ENCODE measurements around the gene R3HDM2. TPM values are rescaled to one million over a fixed set of nuclear protein-coding genes. Genes with fewer than 3 reads are reported as not detected.

R3HDM2 gene
- total RNA-seq, 1 experiment from 2014 or later, result 34.7 TPM

DNA sequence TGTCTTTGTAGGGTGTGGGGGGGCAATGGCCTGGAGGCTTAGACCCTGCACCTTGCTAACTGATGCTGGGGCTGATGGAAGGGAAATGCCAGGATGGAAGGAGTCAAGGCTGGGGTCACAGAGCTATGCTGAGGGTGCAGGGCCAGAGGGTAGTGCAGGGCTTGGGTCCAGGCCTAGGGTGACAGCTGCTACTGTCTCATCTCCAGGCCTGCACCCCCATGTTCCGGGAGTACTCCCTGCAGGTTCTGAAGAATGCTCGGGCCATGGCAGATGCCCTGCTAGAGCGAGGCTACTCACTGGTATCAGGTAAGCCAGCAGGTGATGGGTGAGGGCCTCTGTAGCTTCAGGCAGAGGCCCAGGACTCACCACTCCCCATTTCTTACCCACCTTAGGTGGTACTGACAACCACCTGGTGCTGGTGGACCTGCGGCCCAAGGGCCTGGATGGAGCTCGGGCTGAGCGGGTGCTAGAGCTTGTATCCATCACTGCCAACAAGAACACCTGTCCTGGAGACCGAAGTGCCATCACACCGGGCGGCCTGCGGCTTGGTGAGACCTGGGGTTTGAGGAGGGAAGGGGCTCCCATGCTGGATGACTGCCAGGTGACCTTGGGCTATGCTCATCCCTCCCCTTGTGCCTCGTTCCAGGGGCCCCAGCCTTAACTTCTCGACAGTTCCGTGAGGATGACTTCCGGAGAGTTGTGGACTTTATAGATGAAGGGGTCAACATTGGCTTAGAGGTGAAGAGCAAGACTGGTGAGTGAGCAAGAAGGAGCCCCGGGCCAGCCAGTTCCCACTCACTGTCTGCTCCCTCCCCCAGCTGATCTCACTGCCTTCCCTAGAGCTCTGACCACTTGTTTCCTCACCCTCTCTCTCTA, 197.2 kb downstream of the R3HDM2 start (continued):
- no peak for TF ChIP-seq E2F4 (CRISPR knock-in tag; IDR thresholded peaks at IDR 0.05; ENCODE audit: borderline replicate concordance, low read depth)
- no peak for TF ChIP-seq ETV6 (CRISPR knock-in tag; IDR thresholded peaks at IDR 0.05)

- no peak overlapping the region for H3K27ac Mint-ChIP-seq
- peaks cover 51% of the 10 kb centered on the region for H3K27me3 Mint-ChIP-seq (ENCODE audit: low read depth)
- POLR2A ChIA-PET, result interaction anchor here (1.6 kb wide), 1 partner anchor 9 kb away, joined by 4 read pairs; no protein-coding TSS in a partner anchor
- ATAC-seq (no peak), DNase-seq (ENCODE audit: low spot score) (no peak)
- CTCF ChIA-PET, result interaction anchor here (1.3 kb wide), 1 partner anchor 19 kb away, joined by 7 read pairs; no protein-coding TSS in a partner anchor
- H3K4me1 Mint-ChIP-seq, result peaks cover 51% of the 10 kb centered on the region
- no peaks in the 10 kb centered on the region for H3K9me3 Mint-ChIP-seq
- peaks cover 35% of the 10 kb centered on the region for H3K36me3 Mint-ChIP-seq
- H3K4me3 Mint-ChIP-seq, result no peak overlapping the region
- TF ChIP-seq KAT7 (CRISPR knock-in tag; IDR thresholded peaks at IDR 0.05; ENCODE audit: borderline replicate concordance) (no peak), TEAD1 (CRISPR knock-in tag; IDR thresholded peaks at IDR 0.05) (no peak), ATF1 (CRISPR knock-in tag; IDR thresholded peaks at IDR 0.05) (no peak), CDX4 (CRISPR knock-in tag; IDR thresholded peaks at IDR 0.05; ENCODE audit: borderline replicate concordance) (no peak), USF2 (CRISPR knock-in tag; IDR thresholded peaks at IDR 0.05) (no peak), CREM (CRISPR knock-in tag; IDR thresholded peaks at IDR 0.05) (no peak)
- TF ChIP-seq, protein P1, sequence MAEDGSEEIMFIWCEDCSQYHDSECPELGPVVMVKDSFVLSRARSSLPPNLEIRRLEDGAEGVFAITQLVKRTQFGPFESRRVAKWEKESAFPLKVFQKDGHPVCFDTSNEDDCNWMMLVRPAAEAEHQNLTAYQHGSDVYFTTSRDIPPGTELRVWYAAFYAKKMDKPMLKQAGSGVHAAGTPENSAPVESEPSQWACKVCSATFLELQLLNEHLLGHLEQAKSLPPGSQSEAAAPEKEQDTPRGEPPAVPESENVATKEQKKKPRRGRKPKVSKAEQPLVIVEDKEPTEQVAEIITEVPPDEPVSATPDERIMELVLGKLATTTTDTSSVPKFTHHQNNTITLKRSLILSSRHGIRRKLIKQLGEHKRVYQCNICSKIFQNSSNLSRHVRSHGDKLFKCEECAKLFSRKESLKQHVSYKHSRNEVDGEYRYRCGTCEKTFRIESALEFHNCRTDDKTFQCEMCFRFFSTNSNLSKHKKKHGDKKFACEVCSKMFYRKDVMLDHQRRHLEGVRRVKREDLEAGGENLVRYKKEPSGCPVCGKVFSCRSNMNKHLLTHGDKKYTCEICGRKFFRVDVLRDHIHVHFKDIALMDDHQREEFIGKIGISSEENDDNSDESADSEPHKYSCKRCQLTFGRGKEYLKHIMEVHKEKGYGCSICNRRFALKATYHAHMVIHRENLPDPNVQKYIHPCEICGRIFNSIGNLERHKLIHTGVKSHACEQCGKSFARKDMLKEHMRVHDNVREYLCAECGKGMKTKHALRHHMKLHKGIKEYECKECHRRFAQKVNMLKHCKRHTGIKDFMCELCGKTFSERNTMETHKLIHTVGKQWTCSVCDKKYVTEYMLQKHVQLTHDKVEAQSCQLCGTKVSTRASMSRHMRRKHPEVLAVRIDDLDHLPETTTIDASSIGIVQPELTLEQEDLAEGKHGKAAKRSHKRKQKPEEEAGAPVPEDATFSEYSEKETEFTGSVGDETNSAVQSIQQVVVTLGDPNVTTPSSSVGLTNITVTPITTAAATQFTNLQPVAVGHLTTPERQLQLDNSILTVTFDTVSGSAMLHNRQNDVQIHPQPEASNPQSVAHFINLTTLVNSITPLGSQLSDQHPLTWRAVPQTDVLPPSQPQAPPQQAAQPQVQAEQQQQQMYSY (CRISPR knock-in tag; IDR thresholded peaks at IDR 0.05), result no peak
Observed at GRCh38 chr12:57232156-57232756, 198.6 kb downstream of the R3HDM2 start.

GRCh38 chr12:57231276-57232021, 199.4 kb downstream of the R3HDM2 start:
- Mint-ChIP-seq H3K4me1 (peaks cover 48% of the 10 kb centered on the region), H3K9me3 (no peaks in the 10 kb centered on the region), H3K27ac (no peak overlapping the region; the same call in 1 of the 2 replicates), H3K4me3 (peak overlapping the region; percentile 98), H3K27me3 (ENCODE audit: low read depth) (peaks cover 49% of the 10 kb centered on the region), H3K36me3 (peaks cover 35% of the 10 kb centered on the region)
- no peak for ATAC-seq
- ChIA-PET CTCF (interaction anchor here (1.3 to 10.4 kb wide), 5 partner anchors 13 to 228 kb away, joined by 7 to 660 read pairs (median 13); partner anchors contain the start of genes GLI1, INHBE, NXPH4 and STAC3), POLR2A (interaction anchor here (1.1 to 2.6 kb wide), 4 partner anchors 7 to 12 kb away, joined by 3 to 41 read pairs (median 21); no protein-coding TSS in a partner anchor)
- no peak for DNase-seq (ENCODE audit: low spot score)
- TF ChIP-seq RELA (CRISPR knock-in tag; IDR thresholded peaks at IDR 0.05; ENCODE audit: borderline replicate concordance) (no peak), ZNF263 (CRISPR knock-in tag; IDR thresholded peaks at IDR 0.05; ENCODE audit: low read depth) (no peak), PRRX2 (CRISPR knock-in tag; IDR thresholded peaks at IDR 0.05) (no peak), JUN (CRISPR knock-in tag; IDR thresholded peaks at IDR 0.05) (no peak), NR2C2 (CRISPR knock-in tag; IDR thresholded peaks at IDR 0.05) (no peak), ZNF512 (CRISPR knock-in tag; IDR thresholded peaks at IDR 0.05; ENCODE audit: borderline replicate concordance) (no peak), OVOL2 (CRISPR knock-in tag; IDR thresholded peaks at IDR 0.05; ENCODE audit: borderline replicate concordance) (no peak)
- TF ChIP-seq, protein P2, sequence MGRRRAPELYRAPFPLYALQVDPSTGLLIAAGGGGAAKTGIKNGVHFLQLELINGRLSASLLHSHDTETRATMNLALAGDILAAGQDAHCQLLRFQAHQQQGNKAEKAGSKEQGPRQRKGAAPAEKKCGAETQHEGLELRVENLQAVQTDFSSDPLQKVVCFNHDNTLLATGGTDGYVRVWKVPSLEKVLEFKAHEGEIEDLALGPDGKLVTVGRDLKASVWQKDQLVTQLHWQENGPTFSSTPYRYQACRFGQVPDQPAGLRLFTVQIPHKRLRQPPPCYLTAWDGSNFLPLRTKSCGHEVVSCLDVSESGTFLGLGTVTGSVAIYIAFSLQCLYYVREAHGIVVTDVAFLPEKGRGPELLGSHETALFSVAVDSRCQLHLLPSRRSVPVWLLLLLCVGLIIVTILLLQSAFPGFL (CRISPR knock-in tag; IDR thresholded peaks at IDR 0.05; ENCODE audit: borderline replicate concordance), result no peak
- TF ChIP-seq, protein P3, sequence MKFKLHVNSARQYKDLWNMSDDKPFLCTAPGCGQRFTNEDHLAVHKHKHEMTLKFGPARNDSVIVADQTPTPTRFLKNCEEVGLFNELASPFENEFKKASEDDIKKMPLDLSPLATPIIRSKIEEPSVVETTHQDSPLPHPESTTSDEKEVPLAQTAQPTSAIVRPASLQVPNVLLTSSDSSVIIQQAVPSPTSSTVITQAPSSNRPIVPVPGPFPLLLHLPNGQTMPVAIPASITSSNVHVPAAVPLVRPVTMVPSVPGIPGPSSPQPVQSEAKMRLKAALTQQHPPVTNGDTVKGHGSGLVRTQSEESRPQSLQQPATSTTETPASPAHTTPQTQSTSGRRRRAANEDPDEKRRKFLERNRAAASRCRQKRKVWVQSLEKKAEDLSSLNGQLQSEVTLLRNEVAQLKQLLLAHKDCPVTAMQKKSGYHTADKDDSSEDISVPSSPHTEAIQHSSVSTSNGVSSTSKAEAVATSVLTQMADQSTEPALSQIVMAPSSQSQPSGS (CRISPR knock-in tag; IDR thresholded peaks at IDR 0.05; ENCODE audit: borderline replicate concordance, low read depth), result no peak

Measured in WTC11 (cell line).